HepG2 (cell line): Measurements from ENCODE around the gene GDPD4. TPM values are rescaled to one million over a fixed set of nuclear protein-coding genes. Genes with fewer than 3 reads are reported as not detected.

Experiments used
- ATAC-seq: fragments of 200-7000 bp; cut with Tn5 transposase; 3 replicates; pipeline ENCODE4 v1.9.1; 2020; ENCODE audit warnings: mild to moderate bottlenecking, moderate library complexity
- BruUV-seq: library from RNA; stranded (reverse); fragments of 400-500 nt; replicated peaks from 2 replicates; lab custom pipeline; 2021; lab: Mats Ljungman, UMichigan
- CTCF ChIA-PET: fragments of 300-600 bp; formaldehyde crosslinking; extraction: SDS; loops from one replicate; lab custom pipeline; 2021; ENCODE audit warnings: low total read pairs, inconsistent platforms, low intra/inter-chr PET ratio; lab: Yijun Ruan, JAX
- POLR2A ChIA-PET: fragments of 350-600 bp; sonication (Branson Sonifier 250); formaldehyde crosslinking; loops from one replicate; lab custom pipeline; 2020; ENCODE audit warnings: antibody characterized with exemption, inconsistent platforms; lab: Yijun Ruan, JAX
- DNase-seq: peaks from one replicate; pipeline ENCODE4 v3.0.0-alpha.2; 2015; ENCODE audit warnings: low spot score
- FAIRE-seq: peaks from 3 replicates; lab custom pipeline; 2011; peaks lifted over from hg19 to GRCh38; lab: Jason Lieb, UNC
- H2AFZ ChIP-seq: one replicate; pipeline ENCODE4 v1.6.1; 2011; ENCODE audit warnings: low read length, inconsistent platforms
- H3K27ac ChIP-seq: fragments of 300-600 bp; 3 replicates; pipeline ENCODE4 v1.8.0; 2011; ENCODE audit warnings: mixed run types, mild to moderate bottlenecking, mixed read lengths, low read length, inconsistent platforms; ENCODE audit not compliant: insufficient read depth; ENCODE audit errors: extremely low read length
- H3K27me3 ChIP-seq, 2 experiments: fragments of 200-600 bp in 1 of 2; 2 replicates in 1 of 2; 3 replicates in 1 of 2; pipeline versions ENCODE4 v1.6.0 to v1.8.0; 2011; ENCODE audit warnings: low read length in 2 of 2, mild to moderate bottlenecking in 2 of 2, moderate library complexity in 2 of 2, inconsistent platforms in 1 of 2; ENCODE audit not compliant: insufficient read depth in 2 of 2, control insufficient read depth in 1 of 2
- H3K36me3 ChIP-seq, 2 experiments: fragments of 200-600 bp in 1 of 2; replicated peaks in 1 of 2; 2 replicates in 1 of 2; 3 replicates in 1 of 2; pipeline versions ENCODE4 v1.5.1 to v1.8.0; 2011; ENCODE audit warnings: low read length in 2 of 2, inconsistent platforms in 1 of 2; ENCODE audit not compliant: insufficient read depth in 2 of 2, control insufficient read depth in 1 of 2
- H3K4me1 ChIP-seq: 2 replicates; pipeline ENCODE4 v1.5.1; 2012; ENCODE audit warnings: low read length, inconsistent platforms; ENCODE audit not compliant: insufficient read depth
- H3K4me2 ChIP-seq: 2 replicates; pipeline ENCODE4 v1.6.0; 2011; ENCODE audit warnings: low read depth, low read length, inconsistent platforms
- H3K4me3 ChIP-seq, 3 experiments: fragments of 200-600 bp in 1 of 3; sonication (generic), shearing (Covaris generic) in 1 of 3; replicated peaks in 1 of 3; 2 replicates each; pipeline ENCODE4 v1.5.1; 2011 to 2016; ENCODE audit warnings: low read length in 3 of 3, inconsistent platforms in 2 of 3, low read depth in 2 of 3, mild to moderate bottlenecking in 2 of 3, control low read depth in 1 of 3, mixed read lengths in 1 of 3; ENCODE audit not compliant: insufficient read depth in 1 of 3
- H3K79me2 ChIP-seq: one replicate; pipeline ENCODE4 v1.6.1; 2011; ENCODE audit warnings: low read length, inconsistent platforms; ENCODE audit not compliant: insufficient read depth
- H3K9ac ChIP-seq: 2 replicates; pipeline ENCODE4 v1.6.0; 2011; ENCODE audit warnings: mild to moderate bottlenecking, low read depth, low read length, inconsistent platforms; ENCODE audit not compliant: insufficient read depth
- H3K9me3 ChIP-seq: 2 replicates; pipeline ENCODE4 v1.5.1; 2012; ENCODE audit warnings: mild to moderate bottlenecking, low read length
- H4K20me1 ChIP-seq: 2 replicates; pipeline ENCODE4 v1.6.0; 2011; ENCODE audit warnings: inconsistent platforms, mild to moderate bottlenecking, low read length, moderate library complexity; ENCODE audit not compliant: insufficient read depth
- BCL6 ChIP-seq: IDR thresholded peaks from 2 replicates; pipeline ENCODE4 v1.6.1; 2016; ENCODE audit warnings: missing genetic modification reagents, missing compliant biosample characterization
- CENPX ChIP-seq: sonication (generic); formaldehyde crosslinking; IDR thresholded peaks from 2 replicates; pipeline ENCODE4 v1.9.0; 2021; ENCODE audit warnings: mild to moderate bottlenecking, missing genetic modification reagents, moderate library complexity
- FOSL1 ChIP-seq: sonication (generic); formaldehyde crosslinking; IDR thresholded peaks from 2 replicates; pipeline ENCODE4 v1.9.0; 2021; ENCODE audit warnings: missing genetic modification reagents, borderline replicate concordance
- FOSL2 ChIP-seq: sonication (generic); formaldehyde crosslinking; IDR thresholded peaks from 2 replicates; pipeline ENCODE4 v1.4.0; 2020; ENCODE audit warnings: missing genetic modification reagents
- HINFP ChIP-seq: sonication (generic); formaldehyde crosslinking; IDR thresholded peaks from 2 replicates; pipeline ENCODE4 v1.4.0; 2020; ENCODE audit warnings: low read depth, mild to moderate bottlenecking, missing genetic modification reagents
- MAFF ChIP-seq: IDR thresholded peaks from 2 replicates; pipeline ENCODE4 v1.6.1; 2011; ENCODE audit warnings: low read depth, low read length, improper control_type of control experiment
- NFE2L1 ChIP-seq: sonication (generic); formaldehyde crosslinking; IDR thresholded peaks from 2 replicates; pipeline ENCODE4 v1.4.0; 2020; ENCODE audit warnings: missing genetic modification reagents, mild to moderate bottlenecking, borderline replicate concordance
- REST ChIP-seq, 2 experiments: IDR thresholded peaks; 2 replicates each; pipeline ENCODE4 v1.6.1; 2011 to 2012; ENCODE audit warnings: low read length in 2 of 2, borderline replicate concordance in 1 of 2, low read depth in 1 of 2, mild to moderate bottlenecking in 1 of 2, moderate library complexity in 1 of 2
- SETDB1 ChIP-seq: sonication (generic); formaldehyde crosslinking; IDR thresholded peaks from 2 replicates; pipeline ENCODE4 v1.5.1; 2020; ENCODE audit warnings: missing genetic modification reagents, mild to moderate bottlenecking, borderline replicate concordance
- SKI ChIP-seq: fragments of 450-650 bp; IDR thresholded peaks from one replicate; pipeline ENCODE4 v1.6.1; 2018; ENCODE audit warnings: mild to moderate bottlenecking; ENCODE audit not compliant: partially characterized antibody
- TSC22D2 ChIP-seq: sonication (generic); formaldehyde crosslinking; IDR thresholded peaks from 2 replicates; pipeline ENCODE4 v1.5.1; 2020; ENCODE audit warnings: missing genetic modification reagents, mild to moderate bottlenecking, borderline replicate concordance
- ZBTB21 ChIP-seq: sonication (generic); formaldehyde crosslinking; IDR thresholded peaks from 2 replicates; pipeline ENCODE4 v1.4.0; 2020; ENCODE audit warnings: missing genetic modification reagents
- ZBTB37 ChIP-seq: sonication (generic); formaldehyde crosslinking; IDR thresholded peaks from 2 replicates; pipeline ENCODE4 v1.4.0; 2020; ENCODE audit warnings: mild to moderate bottlenecking, missing genetic modification reagents
- ZFP1 ChIP-seq: IDR thresholded peaks from 2 replicates; pipeline ENCODE4 v1.6.1; 2016
- ZFP37 ChIP-seq: sonication (generic); formaldehyde crosslinking; IDR thresholded peaks from 2 replicates; pipeline ENCODE4 v1.4.0; 2020; ENCODE audit warnings: missing genetic modification reagents, borderline replicate concordance
- ZNF160 ChIP-seq: sonication (generic); formaldehyde crosslinking; IDR thresholded peaks from 2 replicates; pipeline ENCODE4 v1.8.0; 2022; ENCODE audit warnings: mild to moderate bottlenecking, inconsistent platforms, missing genetic modification reagents
- WGBS: methylation state at CpG from one replicate; pipeline ENCODE4 v1.1.6; 2017; ENCODE audit warnings: low lambda C conversion rate; 5-methylcytosine and 5-hydroxymethylcytosine counted together
- in situ Hi-C: cut with HindIII; loops from 2 replicates; pipeline ENCODE4 v1.10.0; 2017; ENCODE audit warnings: low pct_unique_long_range_greater_than_20kb; ENCODE audit not compliant: extremely low pct_ligation_motif_present
- intact Hi-C: fragments of 100-400 bp; cut with micrococcal nuclease; formaldehyde crosslinking; loops from one replicate; pipeline ENCODE4 v1.10.0; 2022; ENCODE audit not compliant: unreplicated experiment
- polyA plus RNA-seq, 8 experiments: library from polyadenylated mRNA; depleted of rRNA in 3 of 8; stranded (reverse) in 7 of 8; unstranded in 1 of 8; fragments of >200 nt; fragmentation: Illumina TruSeq in 4 of 8; extraction: Trizol in 4 of 8; gene quantifications; 2 replicates each; pipeline versions ENCODE4 v1.2.1 to v1.2.3, GENCODE V29; 2011 to 2016; ENCODE audit warnings: low read depth in 4 of 8, missing spikeins in 1 of 8, mixed read lengths in 1 of 8; ENCODE audit not compliant: insufficient read depth in 1 of 8
- total RNA-seq, 5 experiments: library from RNA; depleted of rRNA; stranded (reverse); fragments of >200 nt; fragmentation: Illumina TruSeq; extraction: Trizol; gene quantifications; 2 replicates each; pipeline ENCODE4 v1.2.3, GENCODE V29; 2016; ENCODE audit warnings: low read depth in 1 of 5

GDPD4 gene
- total and polyA plus RNA-seq, 2 of the 13 experiments (the other 11 are each of a cell fraction or from before 2014, with no cell fraction given): not detected

GRCh38 chr11:77278595-77279506 lies 22.6 kb downstream of the GDPD4 start (continued):
- TF ChIP-seq HINFP (CRISPR knock-in tag) (no peak), ZNF160 (CRISPR knock-in tag) (no peak), FOSL2 (CRISPR knock-in tag) (no peak), MAFF (peak; percentile 41; the same call in 1 of the 2 replicates)

- Histone ChIP-seq H3K9ac (no peak overlapping the region), H3K4me2 (no peak overlapping the region), H2AFZ (no peak overlapping the region), H3K27ac (no peak overlapping the region), H3K4me3 (no peak overlapping the region), H3K4me1 (no peaks in the 10 kb centered on the region), H3K9me3 (no peaks in the 10 kb centered on the region), H3K27me3 (peaks cover 0 to 8% of the 10 kb centered on the region in 2 experiments; a peak in 1 of 5 replicates), H4K20me1 (no peaks in the 10 kb centered on the region), H3K79me2 (no peaks in the 10 kb centered on the region), H3K36me3 (no peaks in the 10 kb centered on the region)
- ChIA-PET POLR2A (no interaction called here), CTCF (no interaction called here)
- in situ Hi-C loops (no loop called here), intact Hi-C loops (no loop called here)
- FAIRE-seq (no peak), ATAC-seq (no peak), DNase-seq (no peak)
- no TSS peak for BruUV-seq
- WGBS: 25% methylated on average over 2 of the region's 2 CpGs
- TF ChIP-seq ZBTB21: no peak
- no peak for TF ChIP-seq NFE2L1
- no peak for TF ChIP-seq CENPX (CRISPR knock-in tag)
- TF ChIP-seq REST (IDR thresholded peaks at IDR 0.05; ENCODE audit: borderline replicate concordance in 1 of 2, low read depth in 1 of 2, low read length in 2 of 2): no peak
- no peak for TF ChIP-seq ZFP1
- no peak for TF ChIP-seq TSC22D2 (CRISPR knock-in tag)
- no peak for TF ChIP-seq FOSL1 (CRISPR knock-in tag)
- TF ChIP-seq BCL6 (CRISPR knock-in tag): no peak
- no peak for TF ChIP-seq SETDB1
- TF ChIP-seq ZFP37 (CRISPR knock-in tag): no peak
- no peak for TF ChIP-seq SKI
- TF ChIP-seq ZBTB37 (CRISPR knock-in tag): no peak
Observed at GRCh38 chr11:77276271-77276670, 25.2 kb downstream of the GDPD4 start.
